Calu3 (cell line): Measurements from ENCODE around the gene DNAH5. TPM values are rescaled to one million over a fixed set of nuclear protein-coding genes. Genes with fewer than 3 reads are reported as not detected.
A peak's percentile ranks its signal among the peaks of the same experiment; 100 is the strongest.

Experiments
- BruUV-seq: library from RNA; stranded (reverse); fragments of 400-500 nt; replicated peaks from 2 replicates; lab custom pipeline; 2021; lab: Mats Ljungman, UMichigan
- CTCF ChIA-PET: fragments of 300-600 bp; sonication (Branson Sonifier 250); formaldehyde crosslinking; loops from one replicate; lab custom pipeline; 2022; ENCODE audit warnings: antibody characterized with exemption; lab: Charles Lee
- DNase-seq: peaks from one replicate; pipeline ENCODE4 v3.0.0; 2022
- H3K27ac Mint-ChIP-seq: one replicate; pipeline ENCODE4 v1.8.0; 2022; ENCODE audit warnings: mixed read lengths; ENCODE audit not compliant: unreplicated experiment
- H3K27me3 Mint-ChIP-seq: one replicate; pipeline ENCODE4 v1.8.0; 2022; ENCODE audit warnings: mixed read lengths; ENCODE audit not compliant: unreplicated experiment
- H3K36me3 Mint-ChIP-seq: one replicate; pipeline ENCODE4 v1.8.0; 2022; ENCODE audit warnings: mild to moderate bottlenecking, moderate library complexity, mixed read lengths; ENCODE audit not compliant: insufficient read depth, unreplicated experiment
- H3K4me1 Mint-ChIP-seq: one replicate; pipeline ENCODE4 v1.8.0; 2022; ENCODE audit warnings: mild to moderate bottlenecking, low read depth, mixed read lengths; ENCODE audit not compliant: unreplicated experiment
- H3K4me3 Mint-ChIP-seq: one replicate; pipeline ENCODE4 v1.8.0; 2022; ENCODE audit warnings: mild to moderate bottlenecking, low read depth, moderate library complexity, mixed read lengths; ENCODE audit not compliant: unreplicated experiment
- H3K9me3 Mint-ChIP-seq: one replicate; pipeline ENCODE4 v1.8.0; 2022; ENCODE audit warnings: low read depth, mixed read lengths; ENCODE audit not compliant: unreplicated experiment
- intact Hi-C: fragments of 100-400 bp; cut with micrococcal nuclease; formaldehyde crosslinking; loops from one replicate; pipeline ENCODE4 v1.10.0; 2022; ENCODE audit not compliant: unreplicated experiment
- total RNA-seq: library from RNA; stranded (reverse); gene quantifications from 2 replicates; pipeline ENCODE4 v1.2.3, GENCODE V29; 2022
- TF ChIP-seq, protein P1 (sequence below): fragments of 200-600 bp; IDR thresholded peaks from one replicate; pipeline ENCODE4 v1.8.0; 2022; ENCODE audit warnings: antibody characterized with exemption; ENCODE audit not compliant: unreplicated experiment

The DNAH5 gene
- total RNA-seq, 1 experiment from 2014 or later, result 5.8 TPM

DNA sequence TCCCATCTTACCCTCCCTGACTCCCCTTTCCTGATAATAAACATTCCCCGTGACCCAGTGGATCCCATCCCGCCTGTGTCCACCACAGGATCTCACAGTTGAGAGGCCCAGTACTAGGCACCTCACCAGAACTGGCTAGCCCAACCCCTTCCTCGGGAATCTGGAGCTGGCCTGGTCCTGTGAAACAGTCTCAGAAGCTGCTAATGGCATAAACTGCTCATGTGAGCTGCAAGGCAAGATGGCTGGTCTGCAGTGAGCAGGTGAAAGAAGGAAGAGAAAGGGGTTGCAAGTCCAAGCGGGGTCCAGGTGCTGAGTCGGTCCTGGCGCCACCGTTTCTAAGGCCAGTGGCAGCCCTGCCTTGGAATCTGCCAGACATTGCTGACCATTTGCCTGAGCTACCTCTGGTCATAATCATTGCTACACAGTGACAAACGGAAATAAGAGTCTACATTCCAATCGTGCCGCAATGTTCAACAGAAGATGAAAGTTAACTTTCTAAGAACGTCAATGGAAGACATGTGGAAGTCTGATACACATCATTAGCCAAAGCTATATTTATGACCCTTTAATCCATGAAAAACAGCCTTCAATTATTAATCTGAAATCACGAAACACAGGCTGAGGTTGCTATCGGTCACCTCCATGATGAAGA lies 33.7 kb downstream of the DNAH5 start:
- Mint-ChIP-seq H3K27me3 (no peaks in the 10 kb centered on the region), H3K9me3 (no peaks in the 10 kb centered on the region), H3K4me1 (peaks cover 25% of the 10 kb centered on the region), H3K4me3 (peak overlapping the region; percentile 46), H3K36me3 (no peaks in the 10 kb centered on the region), H3K27ac (peak overlapping the region; percentile 35)
- CTCF ChIA-PET, result interaction anchor here (0.6 kb wide), 1 partner anchor 937 kb away, joined by 3 read pairs; no protein-coding TSS in a partner anchor
- DNase-seq, result peak; percentile 45
- no TSS peak for BruUV-seq
- TF ChIP-seq, protein P1, sequence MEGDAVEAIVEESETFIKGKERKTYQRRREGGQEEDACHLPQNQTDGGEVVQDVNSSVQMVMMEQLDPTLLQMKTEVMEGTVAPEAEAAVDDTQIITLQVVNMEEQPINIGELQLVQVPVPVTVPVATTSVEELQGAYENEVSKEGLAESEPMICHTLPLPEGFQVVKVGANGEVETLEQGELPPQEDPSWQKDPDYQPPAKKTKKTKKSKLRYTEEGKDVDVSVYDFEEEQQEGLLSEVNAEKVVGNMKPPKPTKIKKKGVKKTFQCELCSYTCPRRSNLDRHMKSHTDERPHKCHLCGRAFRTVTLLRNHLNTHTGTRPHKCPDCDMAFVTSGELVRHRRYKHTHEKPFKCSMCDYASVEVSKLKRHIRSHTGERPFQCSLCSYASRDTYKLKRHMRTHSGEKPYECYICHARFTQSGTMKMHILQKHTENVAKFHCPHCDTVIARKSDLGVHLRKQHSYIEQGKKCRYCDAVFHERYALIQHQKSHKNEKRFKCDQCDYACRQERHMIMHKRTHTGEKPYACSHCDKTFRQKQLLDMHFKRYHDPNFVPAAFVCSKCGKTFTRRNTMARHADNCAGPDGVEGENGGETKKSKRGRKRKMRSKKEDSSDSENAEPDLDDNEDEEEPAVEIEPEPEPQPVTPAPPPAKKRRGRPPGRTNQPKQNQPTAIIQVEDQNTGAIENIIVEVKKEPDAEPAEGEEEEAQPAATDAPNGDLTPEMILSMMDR, result no peak
- intact Hi-C loops, result no loop called here

DNA sequence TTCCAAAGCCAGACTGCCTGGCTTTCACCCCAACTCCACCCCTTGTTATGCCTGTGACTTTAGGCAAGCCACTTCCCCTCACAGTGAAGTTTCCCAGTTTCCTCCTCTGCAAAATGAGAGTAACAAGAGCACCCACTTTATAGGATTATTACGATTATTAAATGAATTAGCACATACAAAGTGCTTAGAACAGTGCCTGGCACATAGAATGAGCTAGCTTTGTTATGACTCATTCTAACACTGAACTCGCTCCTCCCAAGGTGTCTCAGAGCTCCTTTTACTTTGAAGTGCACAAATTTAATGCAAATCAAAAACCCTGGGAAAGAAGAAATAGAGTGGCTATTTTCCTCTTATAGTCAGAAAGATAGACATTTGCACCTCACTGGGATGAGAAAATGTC lies 34.3 kb downstream of the DNAH5 start:
- H3K36me3 Mint-ChIP-seq, result no peaks in the 10 kb centered on the region
- peak overlapping the region; percentile 35 for H3K27ac Mint-ChIP-seq
- H3K27me3 Mint-ChIP-seq, result no peaks in the 10 kb centered on the region
- BruUV-seq, result no TSS peak
- intact Hi-C loops, result no loop called here
- H3K4me1 Mint-ChIP-seq, result peaks cover 25% of the 10 kb centered on the region
- DNase-seq, result no peak
- peak overlapping the region; percentile 46 for H3K4me3 Mint-ChIP-seq
- CTCF ChIA-PET, result interaction anchor here (0.6 kb wide), 1 partner anchor 937 kb away, joined by 3 read pairs; no protein-coding TSS in a partner anchor
- TF ChIP-seq, protein P1, result no peak
- no peaks in the 10 kb centered on the region for H3K9me3 Mint-ChIP-seq

DNA sequence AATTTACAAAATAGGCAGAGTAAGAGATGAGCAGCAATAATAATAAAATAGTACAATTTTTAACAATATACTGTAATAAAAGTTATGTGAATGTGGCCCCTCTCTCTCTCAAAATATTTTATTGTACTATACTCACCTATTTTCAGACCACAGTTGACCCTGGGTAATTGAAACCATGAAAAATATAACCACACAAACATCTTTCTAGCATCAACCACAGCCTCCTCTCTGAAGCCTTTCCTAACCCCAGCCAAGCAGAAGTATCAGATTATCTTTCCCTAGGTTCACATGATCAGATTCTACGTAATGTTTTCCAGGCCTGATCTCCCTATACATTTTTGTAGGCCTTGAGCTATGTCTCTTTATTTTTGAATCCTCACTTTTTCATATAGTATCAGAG lies 35.2 kb downstream of the DNAH5 start:
- intact Hi-C loops, result no loop called here
- H3K9me3 Mint-ChIP-seq, result no peaks in the 10 kb centered on the region
- no peaks in the 10 kb centered on the region for H3K36me3 Mint-ChIP-seq
- no peaks in the 10 kb centered on the region for H3K27me3 Mint-ChIP-seq
- TF ChIP-seq, protein P1, result no peak
- H3K4me3 Mint-ChIP-seq, result no peak overlapping the region
- CTCF ChIA-PET, result no interaction called here
- peaks cover 25% of the 10 kb centered on the region for H3K4me1 Mint-ChIP-seq
- H3K27ac Mint-ChIP-seq, result no peak overlapping the region
- no peak for DNase-seq
- no TSS peak for BruUV-seq

DNA sequence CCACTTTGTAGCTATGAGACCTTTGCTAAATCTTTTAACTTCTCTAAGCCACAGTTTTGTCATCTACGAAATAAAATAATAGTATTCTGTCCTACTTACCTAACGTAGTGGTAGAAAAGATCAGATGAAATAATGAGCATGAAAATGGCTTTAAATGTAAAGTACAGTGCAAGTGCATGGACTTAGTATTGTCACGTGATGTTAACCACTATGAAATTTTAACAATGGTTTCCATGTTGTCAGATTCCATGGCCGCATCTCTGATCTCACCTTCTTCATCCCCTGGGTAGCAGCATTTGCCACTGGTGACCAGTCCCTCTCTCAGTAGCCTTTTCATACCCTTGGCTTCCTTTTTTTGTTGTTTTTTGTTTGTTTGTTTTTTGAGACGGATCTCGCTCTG lies 45.9 kb downstream of the DNAH5 start:
- no TSS peak for BruUV-seq
- H3K4me3 Mint-ChIP-seq, result no peak overlapping the region

More for the DNA sequence above, 45.9 kb downstream of the DNAH5 start:
- TF ChIP-seq, protein P1, result no peak
- H3K27me3 Mint-ChIP-seq, result no peaks in the 10 kb centered on the region
- no peak overlapping the region for H3K27ac Mint-ChIP-seq
- no peaks in the 10 kb centered on the region for H3K36me3 Mint-ChIP-seq
- no peaks in the 10 kb centered on the region for H3K4me1 Mint-ChIP-seq
- CTCF ChIA-PET, result no interaction called here
- H3K9me3 Mint-ChIP-seq, result no peaks in the 10 kb centered on the region
- no peak for DNase-seq
- intact Hi-C loops, result no loop called here
